ENCODE measurements around the gene TGM2. TPM values are rescaled to one million over a fixed set of nuclear protein-coding genes. Genes with fewer than 3 reads are reported as not detected.

Gene TGM2
- total RNA-seq, 4 donors from 2014 or later = 3.7 to 6.2 (median 4.6) TPM

DNA sequence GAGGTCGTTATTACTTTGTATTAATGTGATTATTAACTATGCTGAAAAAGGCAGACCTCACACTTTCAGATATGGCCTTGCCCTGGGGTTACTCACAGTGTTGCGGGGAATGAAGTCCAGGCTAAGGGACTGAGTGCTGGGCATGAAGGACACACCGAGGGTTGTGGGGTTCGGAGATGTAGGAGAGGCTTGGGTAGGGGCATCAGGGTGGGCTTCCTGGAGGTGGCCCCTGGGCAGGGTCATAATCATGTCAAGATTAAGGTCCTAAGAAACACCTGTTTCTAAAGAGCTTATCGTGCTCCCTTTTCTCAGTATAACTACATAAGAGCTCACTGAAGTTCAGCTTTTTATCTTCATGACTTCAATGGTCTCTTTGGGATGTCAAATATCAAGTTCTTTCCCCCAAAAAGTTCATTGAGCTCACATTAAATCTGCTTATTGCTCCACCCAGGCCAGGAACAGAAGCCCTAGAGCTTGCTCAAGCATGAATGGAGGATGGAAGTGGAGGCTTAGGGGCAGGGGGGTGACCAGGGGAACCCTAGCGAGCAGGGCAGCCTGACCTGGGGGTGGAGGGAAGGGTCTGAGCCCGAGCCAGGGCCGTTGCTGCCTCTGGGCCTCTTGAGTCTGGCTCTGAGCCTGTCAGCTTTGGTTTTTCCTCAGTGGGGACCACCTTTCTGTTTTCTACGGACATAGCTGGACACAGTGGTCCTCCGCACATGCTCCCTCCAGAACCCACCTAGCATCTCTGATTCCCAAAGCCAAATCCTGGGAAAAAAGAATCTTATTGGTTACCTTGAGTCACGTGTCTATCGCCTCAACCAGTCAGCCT lies 37.3 kb upstream of the TGM2 start:
- peak in 1 of 2 donors; percentile 36 for DNase-seq (ENCODE audit: low spot score in 2 of 2)
- 83 to 87% methylated on average over 12 of the region's 12 CpGs for WGBS, 2 donors
- intact Hi-C loops (cut with DNase I; ENCODE audit: low total_unique reads) = no loop called here
- no peak for TF ChIP-seq POLR2A (IDR thresholded peaks at IDR 0.05)
- TF ChIP-seq, protein P1, sequence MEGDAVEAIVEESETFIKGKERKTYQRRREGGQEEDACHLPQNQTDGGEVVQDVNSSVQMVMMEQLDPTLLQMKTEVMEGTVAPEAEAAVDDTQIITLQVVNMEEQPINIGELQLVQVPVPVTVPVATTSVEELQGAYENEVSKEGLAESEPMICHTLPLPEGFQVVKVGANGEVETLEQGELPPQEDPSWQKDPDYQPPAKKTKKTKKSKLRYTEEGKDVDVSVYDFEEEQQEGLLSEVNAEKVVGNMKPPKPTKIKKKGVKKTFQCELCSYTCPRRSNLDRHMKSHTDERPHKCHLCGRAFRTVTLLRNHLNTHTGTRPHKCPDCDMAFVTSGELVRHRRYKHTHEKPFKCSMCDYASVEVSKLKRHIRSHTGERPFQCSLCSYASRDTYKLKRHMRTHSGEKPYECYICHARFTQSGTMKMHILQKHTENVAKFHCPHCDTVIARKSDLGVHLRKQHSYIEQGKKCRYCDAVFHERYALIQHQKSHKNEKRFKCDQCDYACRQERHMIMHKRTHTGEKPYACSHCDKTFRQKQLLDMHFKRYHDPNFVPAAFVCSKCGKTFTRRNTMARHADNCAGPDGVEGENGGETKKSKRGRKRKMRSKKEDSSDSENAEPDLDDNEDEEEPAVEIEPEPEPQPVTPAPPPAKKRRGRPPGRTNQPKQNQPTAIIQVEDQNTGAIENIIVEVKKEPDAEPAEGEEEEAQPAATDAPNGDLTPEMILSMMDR (IDR thresholded peaks at IDR 0.05) = no peak
- H3K4me3 ChIP-seq (ENCODE audit: low read depth, poor library complexity, severe bottlenecking) = no peak overlapping the region

DNA sequence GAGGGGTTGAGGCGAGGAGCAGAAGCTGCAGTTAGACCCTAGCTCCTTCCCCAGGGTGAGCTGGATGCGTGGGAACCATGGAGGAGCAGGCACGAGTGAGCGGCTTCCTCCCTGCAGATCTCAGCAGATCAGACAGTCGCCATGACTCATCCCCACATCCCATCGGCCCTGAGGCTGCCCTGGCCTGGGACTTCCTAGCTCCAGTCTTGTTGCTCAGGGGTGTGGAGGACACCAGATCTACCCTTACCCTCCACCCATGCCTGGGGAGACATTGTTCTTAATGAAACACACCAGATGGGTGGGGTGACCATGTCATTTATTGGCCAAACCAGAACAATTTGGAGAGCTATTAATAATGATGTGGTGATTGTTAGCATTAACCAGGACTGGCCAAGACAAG lies 36.3 kb upstream of the TGM2 start:
- TF ChIP-seq, protein P1 (IDR thresholded peaks at IDR 0.05) = no peak
- TF ChIP-seq POLR2A (IDR thresholded peaks at IDR 0.05) = no peak
- intact Hi-C loops (cut with DNase I; ENCODE audit: low total_unique reads) = no loop called here
- H3K4me3 ChIP-seq (ENCODE audit: low read depth, poor library complexity, severe bottlenecking) = no peak overlapping the region
- DNase-seq (ENCODE audit: low spot score in 2 of 2) = peak; percentile 42 to 83
- 24 to 35% methylated on average over 6 of the region's 6 CpGs for WGBS, 2 donors

DNA sequence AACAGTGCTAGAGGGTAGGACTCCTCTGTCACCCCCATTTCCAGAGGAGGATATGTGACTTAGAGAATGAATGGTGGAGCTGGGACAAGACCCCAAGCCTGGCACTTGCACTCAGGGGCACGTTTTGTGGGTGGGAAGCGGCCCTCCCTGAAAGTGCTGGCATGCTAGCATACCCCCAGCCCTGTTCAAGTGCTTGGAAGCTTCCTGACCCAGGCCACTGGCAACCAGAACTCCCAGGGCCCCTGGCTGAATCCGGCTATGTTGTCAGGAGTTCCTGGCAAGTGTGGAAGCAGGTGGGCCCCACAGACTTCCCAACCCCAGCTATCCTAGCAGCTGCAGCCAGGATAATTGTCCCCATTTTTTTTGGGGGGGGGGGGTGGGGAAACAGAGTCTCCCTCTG lies 35.6 kb upstream of the TGM2 start:
- WGBS, 2 donors = 82 to 87% methylated on average over 3 of the region's 3 CpGs
- no peak overlapping the region for H3K4me3 ChIP-seq (ENCODE audit: low read depth, poor library complexity, severe bottlenecking)
- TF ChIP-seq, protein P1 (IDR thresholded peaks at IDR 0.05) = no peak
- no peak for TF ChIP-seq POLR2A (IDR thresholded peaks at IDR 0.05)
- intact Hi-C loops (cut with DNase I; ENCODE audit: low total_unique reads) = no loop called here
- DNase-seq (ENCODE audit: low spot score in 2 of 2) = peak in 1 of 2 donors; percentile 48

DNA sequence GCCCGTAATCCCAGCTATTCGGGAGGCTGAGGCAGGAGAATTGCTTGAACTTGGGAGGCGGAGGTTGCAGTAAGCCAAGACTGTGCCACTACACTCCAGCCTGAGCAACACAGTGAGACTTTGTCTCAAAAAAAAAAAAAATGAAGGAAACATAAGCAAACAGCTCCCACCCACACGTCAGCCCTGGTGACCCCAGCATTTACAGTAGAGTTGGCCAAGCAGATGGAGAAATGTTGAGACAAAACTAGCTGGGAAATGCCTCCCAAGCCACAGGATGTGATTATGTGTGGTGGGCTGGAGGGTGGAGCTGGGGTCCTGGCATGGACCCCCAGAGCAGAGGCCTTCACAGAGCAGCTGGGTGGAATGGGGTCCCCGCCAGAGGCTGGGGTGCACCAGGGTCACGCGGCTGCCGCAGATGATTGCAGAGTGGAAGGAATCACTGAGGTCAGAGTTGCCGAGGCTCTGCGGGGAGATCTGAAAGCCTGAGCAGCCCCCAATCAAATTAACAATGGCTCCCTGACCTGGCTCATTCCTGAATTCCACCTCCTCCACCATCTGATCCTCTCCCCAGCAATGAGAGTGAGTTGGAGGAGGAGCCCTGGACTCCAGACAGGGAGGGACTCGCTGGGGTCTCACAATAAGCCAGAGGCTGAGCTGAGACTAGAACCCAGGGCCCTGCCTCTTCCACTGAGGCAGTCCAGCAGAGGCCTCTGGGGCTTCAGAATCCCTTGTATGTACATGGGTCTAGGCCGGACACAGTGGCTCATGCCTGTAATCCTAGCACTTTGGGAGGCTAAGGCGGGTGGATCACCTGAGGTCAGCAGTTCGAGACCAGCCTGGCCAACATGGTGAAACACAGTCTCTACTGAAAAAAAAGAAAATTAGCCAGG lies 34.7 kb upstream of the TGM2 start:
- peak in 1 of 2 donors; percentile 54 for DNase-seq (ENCODE audit: low spot score in 2 of 2)
- 85 to 89% methylated on average over 14 of the region's 14 CpGs for WGBS, 2 donors
- TF ChIP-seq, protein P1 (IDR thresholded peaks at IDR 0.05) = no peak
- TF ChIP-seq POLR2A (IDR thresholded peaks at IDR 0.05) = no peak
- intact Hi-C loops (cut with DNase I; ENCODE audit: low total_unique reads) = no loop called here
- no peak overlapping the region for H3K4me3 ChIP-seq (ENCODE audit: low read depth, poor library complexity, severe bottlenecking)

DNA sequence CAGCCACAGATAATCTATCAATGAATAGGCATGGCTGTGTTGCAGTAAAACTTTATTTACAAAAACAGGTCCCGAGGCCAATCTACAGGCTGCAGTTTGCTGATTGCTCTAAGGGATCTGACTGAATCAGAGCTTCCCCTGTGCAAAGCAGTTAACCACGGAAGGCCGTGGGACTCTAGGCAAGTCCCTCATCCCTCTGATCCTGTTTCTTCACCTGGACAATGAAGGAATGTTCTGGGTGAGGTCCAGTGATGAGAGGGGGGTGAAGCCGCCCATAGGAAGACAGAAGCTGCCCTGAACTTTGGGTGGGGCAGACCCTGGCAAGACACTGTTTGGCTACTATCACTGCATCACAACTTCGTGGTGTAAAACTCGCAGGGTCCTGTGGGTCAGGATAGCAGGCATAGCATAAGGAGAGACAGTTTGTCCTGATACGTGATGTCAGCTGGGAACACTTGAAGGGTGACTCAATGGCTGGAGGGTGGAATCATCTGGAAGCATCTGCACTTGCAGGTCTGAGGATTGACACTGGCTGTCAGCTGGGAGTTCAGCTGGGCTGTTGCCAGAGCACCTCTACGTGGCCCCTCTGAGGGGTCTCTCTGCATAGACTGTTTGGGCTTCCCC lies 33.3 kb upstream of the TGM2 start:
- peak in 1 of 2 donors; percentile 60 for DNase-seq (ENCODE audit: low spot score in 2 of 2)
- H3K4me3 ChIP-seq (ENCODE audit: low read depth, poor library complexity, severe bottlenecking) = no peak overlapping the region
- TF ChIP-seq POLR2A (IDR thresholded peaks at IDR 0.05) = no peak
- TF ChIP-seq, protein P1 (IDR thresholded peaks at IDR 0.05) = no peak
- WGBS, 2 donors = 68 to 70% methylated on average over 8 of the region's 8 CpGs
- intact Hi-C loops (cut with DNase I; ENCODE audit: low total_unique reads) = no loop called here
